Kidney (tissue), 14 donors: ENCODE results near the gene LMTK2. TPM values are rescaled to one million over a fixed set of nuclear protein-coding genes. Genes with fewer than 3 reads are reported as not detected.

Source experiments
- DNase-seq, 5 donors: peaks; one replicate each; pipeline ENCODE4 v3.0.0-alpha.2; 2013 to 2020
- FAIRE-seq: peaks from 2 replicates; lab custom pipeline; 2012; peaks lifted over from hg19 to GRCh38; lab: Jason Lieb, UNC
- H3K27ac ChIP-seq, 2 donors: one replicate each; pipeline ENCODE4 v1.7.0; 2013; ENCODE audit warnings: low read depth in 2 of 2, low read length in 2 of 2, inconsistent platforms in 1 of 2
- H3K27me3 ChIP-seq: one replicate; pipeline ENCODE4 v1.7.1; 2013; ENCODE audit warnings: low read length, inconsistent platforms; ENCODE audit not compliant: control insufficient read depth, insufficient read depth
- H3K36me3 ChIP-seq, 3 donors: one replicate each; pipeline versions ENCODE4 v1.7.0 to v1.7.1; 2013; ENCODE audit warnings: low read length in 3 of 3, control low read depth in 1 of 3, inconsistent platforms in 1 of 3; ENCODE audit not compliant: insufficient read depth in 3 of 3, control insufficient read depth in 2 of 3
- H3K4me1 ChIP-seq, 3 donors: one replicate each; pipeline versions ENCODE4 v1.7.0 to v1.7.1; 2013; ENCODE audit warnings: low read length in 3 of 3, inconsistent platforms in 1 of 3, low read depth in 1 of 3; ENCODE audit not compliant: control insufficient read depth in 2 of 3, insufficient read depth in 2 of 3
- H3K4me3 ChIP-seq, 3 donors: one replicate each; pipeline versions ENCODE4 v1.7.0 to v1.8.1; 2013; ENCODE audit warnings: low read length in 3 of 3, control low read depth in 1 of 3, inconsistent platforms in 1 of 3
- H3K9ac ChIP-seq, 3 donors: one replicate each; pipeline versions ENCODE4 v1.7.0 to v1.7.1; 2013; ENCODE audit warnings: low read length in 3 of 3, control low read depth in 1 of 3, inconsistent platforms in 1 of 3
- H3K9me3 ChIP-seq, 3 donors: one replicate each; pipeline versions ENCODE4 v1.7.0 to v1.7.1; 2013; ENCODE audit warnings: low read length in 3 of 3, control low read depth in 1 of 3, inconsistent platforms in 1 of 3; ENCODE audit not compliant: control insufficient read depth in 2 of 3, insufficient read depth in 1 of 3
- intact Hi-C: fragments of 100-400 bp; cut with DNase I; formaldehyde crosslinking; loops from one replicate; pipeline ENCODE4 v1.11.1; 2022
- polyA plus RNA-seq: library from polyadenylated mRNA; stranded (reverse); fragments of 350-450 nt; fragmentation: Illumina TruSeq; extraction: RNeasy Lipid Tissue Mini Kit (QIAGEN cat#74804); gene quantifications from one replicate; pipeline ENCODE4 v1.2.3, GENCODE V29; 2014; ENCODE audit warnings: low read depth, low replicate concordance; ENCODE audit not compliant: insufficient read depth
- total RNA-seq: library from RNA; stranded (reverse); fragmentation: NEBNext Ultra II Directional; extraction: Animal tissue kit (Norgen Biotek cat#: 25700); gene quantifications from one replicate; pipeline ENCODE4 v1.2.1, GENCODE V29; 2021
- TF ChIP-seq, protein P1 (sequence below): IDR thresholded peaks from 3 replicates; pipeline ENCODE4 v1.5.1; 2012; ENCODE audit warnings: mild to moderate bottlenecking, moderate library complexity, borderline replicate concordance; ENCODE audit not compliant: insufficient read depth; ENCODE audit errors: extremely low read depth
- donor health status: control.
- donor health status: control.
- donor health status: control.
- donor health status: control.
- donor health status: control.
- donor health status: DM: yes; HTN: yes; CAD: no.
- donor health status: Normal renal cell carcinoma (clear cell type).

The LMTK2 gene
- total and polyA plus RNA-seq, 2 donors from 2014 or later = 3.3 to 24.8 TPM

DNA sequence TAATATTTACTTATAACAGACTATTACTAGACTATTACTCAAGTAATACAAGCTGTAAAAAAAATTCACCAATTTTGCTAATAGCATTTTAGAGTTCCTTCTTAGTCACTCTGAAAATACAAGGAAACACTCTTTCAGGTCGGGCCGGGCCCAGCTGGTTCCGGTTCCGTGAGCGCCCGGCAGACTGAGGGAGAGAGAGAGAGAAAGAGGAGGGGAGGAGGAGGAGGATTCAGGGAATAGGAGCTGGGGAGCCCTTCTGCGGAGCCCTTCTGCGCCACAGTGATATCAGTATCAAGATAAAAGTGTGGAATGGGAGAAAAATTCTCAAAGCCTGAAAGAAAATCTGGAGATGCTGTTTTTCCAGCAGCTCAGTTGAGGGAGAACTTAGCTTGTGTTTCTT lies 74.1 kb downstream of the LMTK2 start:
- no peak for FAIRE-seq
- intact Hi-C loops = no loop called here
- TF ChIP-seq, protein P1, sequence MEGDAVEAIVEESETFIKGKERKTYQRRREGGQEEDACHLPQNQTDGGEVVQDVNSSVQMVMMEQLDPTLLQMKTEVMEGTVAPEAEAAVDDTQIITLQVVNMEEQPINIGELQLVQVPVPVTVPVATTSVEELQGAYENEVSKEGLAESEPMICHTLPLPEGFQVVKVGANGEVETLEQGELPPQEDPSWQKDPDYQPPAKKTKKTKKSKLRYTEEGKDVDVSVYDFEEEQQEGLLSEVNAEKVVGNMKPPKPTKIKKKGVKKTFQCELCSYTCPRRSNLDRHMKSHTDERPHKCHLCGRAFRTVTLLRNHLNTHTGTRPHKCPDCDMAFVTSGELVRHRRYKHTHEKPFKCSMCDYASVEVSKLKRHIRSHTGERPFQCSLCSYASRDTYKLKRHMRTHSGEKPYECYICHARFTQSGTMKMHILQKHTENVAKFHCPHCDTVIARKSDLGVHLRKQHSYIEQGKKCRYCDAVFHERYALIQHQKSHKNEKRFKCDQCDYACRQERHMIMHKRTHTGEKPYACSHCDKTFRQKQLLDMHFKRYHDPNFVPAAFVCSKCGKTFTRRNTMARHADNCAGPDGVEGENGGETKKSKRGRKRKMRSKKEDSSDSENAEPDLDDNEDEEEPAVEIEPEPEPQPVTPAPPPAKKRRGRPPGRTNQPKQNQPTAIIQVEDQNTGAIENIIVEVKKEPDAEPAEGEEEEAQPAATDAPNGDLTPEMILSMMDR = no peak
- Histone ChIP-seq H3K36me3 (peaks cover 0 to 5% (median 0%) of the 10 kb centered on the region in 3 donors), H3K27me3 (no peaks in the 10 kb centered on the region), H3K9ac (no peak overlapping the region), H3K4me3 (no peak overlapping the region), H3K27ac (no peak overlapping the region), H3K4me1 (no peaks in the 10 kb centered on the region), H3K9me3 (no peaks in the 10 kb centered on the region)
- no peak for DNase-seq

DNA sequence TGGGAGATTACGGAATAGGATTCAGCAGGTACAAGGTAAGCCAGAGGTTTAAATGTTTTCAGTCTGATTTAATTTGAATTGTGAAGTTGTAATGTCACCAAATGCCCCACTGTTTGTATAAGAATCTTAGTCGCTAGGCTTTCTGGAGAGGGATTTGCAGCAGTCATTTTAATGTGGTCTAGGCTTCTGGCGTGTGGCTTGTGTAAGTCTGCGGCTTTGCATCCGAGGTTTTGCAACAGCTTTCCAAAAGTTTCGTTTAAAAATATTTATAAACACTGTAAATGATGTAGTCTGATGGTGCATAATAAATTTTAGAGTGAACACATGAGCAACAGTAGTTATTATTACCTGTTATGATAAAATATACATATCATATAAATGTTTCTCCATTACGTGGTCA lies 78.4 kb downstream of the LMTK2 start:
- intact Hi-C loops = no loop called here
- Histone ChIP-seq H3K4me3 (no peak overlapping the region), H3K27me3 (no peaks in the 10 kb centered on the region), H3K9me3 (no peaks in the 10 kb centered on the region), H3K4me1 (no peaks in the 10 kb centered on the region), H3K9ac (no peak overlapping the region), H3K36me3 (no peaks in the 10 kb centered on the region), H3K27ac (no peak overlapping the region)
- no peak for DNase-seq
- no peak for FAIRE-seq
- TF ChIP-seq, protein P1 = no peak

DNA sequence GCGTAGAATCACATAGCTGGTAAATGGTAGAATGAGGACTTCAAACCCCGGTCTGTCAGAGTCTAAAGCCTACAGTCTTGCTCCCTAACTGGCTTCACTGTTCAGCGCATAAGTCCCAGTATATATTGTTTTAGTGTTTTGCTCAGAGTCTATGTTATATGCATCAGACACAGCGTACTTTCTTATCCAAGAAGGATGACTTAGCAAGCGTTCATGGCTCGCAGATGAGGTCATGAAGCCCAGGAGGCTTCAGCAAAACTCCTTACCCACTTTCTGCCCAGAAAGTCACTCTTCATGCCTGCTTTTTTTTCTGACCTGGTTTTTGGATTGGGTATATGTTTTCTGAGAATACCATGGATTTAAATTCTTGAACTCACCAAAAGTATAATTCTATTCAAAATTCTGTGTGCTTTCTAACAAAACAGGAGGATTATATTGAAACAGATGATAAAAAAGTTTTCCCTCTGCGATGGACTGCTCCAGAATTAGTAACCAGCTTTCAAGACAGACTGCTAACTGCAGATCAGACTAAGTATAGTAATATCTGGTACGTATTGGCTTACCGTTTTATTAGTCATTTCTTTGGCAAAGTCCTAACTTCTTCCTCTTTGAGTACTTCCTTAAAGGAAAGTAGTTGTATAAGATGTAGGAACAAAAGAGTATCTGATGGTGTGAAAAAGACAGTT lies 79.9 kb downstream of the LMTK2 start:
- intact Hi-C loops = no loop called here
- no peak for FAIRE-seq
- no peak overlapping the region for H3K9ac ChIP-seq
- no peak overlapping the region for H3K27ac ChIP-seq
- H3K4me1 ChIP-seq = no peaks in the 10 kb centered on the region
- no peaks in the 10 kb centered on the region for H3K9me3 ChIP-seq
- H3K27me3 ChIP-seq = no peaks in the 10 kb centered on the region
- H3K36me3 ChIP-seq = peaks cover 0 to 2% (median 0%) of the 10 kb centered on the region in 3 donors
- no peak for DNase-seq
- no peak overlapping the region for H3K4me3 ChIP-seq
- TF ChIP-seq, protein P1 = no peak
